CD4-positive, alpha-beta T cell (primary cell): ENCODE results near the gene LACTB. TPM values are rescaled to one million over a fixed set of nuclear protein-coding genes. Genes with fewer than 3 reads are reported as not detected.
"Not testable (repeated sequence)": the region's sequence is repeated elsewhere in the genome, so short reads cannot be mapped to it uniquely, and the experiment has no call there.

Source experiments
- ATAC-seq: fragments of 200-7000 bp; cut with Tn5 transposase; one replicate; pipeline ENCODE4 v1.10.0; 2022; ENCODE audit warnings: mild to moderate bottlenecking; ENCODE audit not compliant: poor library complexity
- CTCF ChIA-PET: fragments of 350-600 bp; sonication (Branson Sonifier 250); formaldehyde crosslinking; loops from one replicate; lab custom pipeline; 2021; ENCODE audit warnings: antibody characterized with exemption, inconsistent platforms; lab: Charles Lee
- POLR2A ChIA-PET: fragments of 350-600 bp; sonication (Branson Sonifier 250); formaldehyde crosslinking; loops from one replicate; lab custom pipeline; 2021; ENCODE audit warnings: antibody characterized with exemption, inconsistent platforms; lab: Charles Lee
- DNase-seq, 14 experiments: peaks; one replicate each; pipeline ENCODE4 v3.0.0-alpha.2; 2013 to 2020; ENCODE audit warnings: mixed read lengths in 2 of 14
- H3K27ac ChIP-seq, 2 donors: one replicate each; pipeline versions ENCODE4 v1.5.1 to v1.7.0; 2013; ENCODE audit warnings: low read length in 2 of 2, low read depth in 1 of 2, mild to moderate bottlenecking in 1 of 2
- H3K27me3 ChIP-seq, 2 experiments: 1 replicate in 1 of 2; 2 replicates in 1 of 2; pipeline versions ENCODE4 v1.6.1 to v1.7.0; 2013; ENCODE audit warnings: low read length in 2 of 2, control low read depth in 1 of 2, mild to moderate bottlenecking in 1 of 2, moderate library complexity in 1 of 2; ENCODE audit not compliant: insufficient read depth in 2 of 2, control insufficient read depth in 1 of 2
- H3K36me3 ChIP-seq: one replicate; pipeline ENCODE4 v1.6.1; 2013; ENCODE audit warnings: low read length, control low read depth; ENCODE audit not compliant: insufficient read depth
- H3K4me1 ChIP-seq: one replicate; pipeline ENCODE4 v1.6.1; 2013; ENCODE audit warnings: low read length, control low read depth; ENCODE audit not compliant: insufficient read depth
- H3K4me3 ChIP-seq: one replicate; pipeline ENCODE4 v1.5.1; 2013; ENCODE audit warnings: mild to moderate bottlenecking, low read length, moderate library complexity
- H3K9me3 ChIP-seq, 2 experiments: 1 replicate in 1 of 2; 2 replicates in 1 of 2; pipeline versions ENCODE4 v1.6.1 to v1.7.0; 2013; ENCODE audit warnings: low read length in 2 of 2, mild to moderate bottlenecking in 2 of 2, control low read depth in 1 of 2, moderate library complexity in 1 of 2; ENCODE audit not compliant: control insufficient read depth in 1 of 2, insufficient read depth in 1 of 2
- H3K27ac Mint-ChIP-seq: one replicate; pipeline ENCODE4 v1.8.0; 2020; ENCODE audit warnings: mixed read lengths
- H3K27me3 Mint-ChIP-seq: one replicate; pipeline ENCODE4 v1.8.0; 2021; ENCODE audit warnings: mixed read lengths
- H3K36me3 Mint-ChIP-seq: one replicate; pipeline ENCODE4 v1.8.0; 2021; ENCODE audit warnings: low read depth, mixed read lengths
- H3K4me1 Mint-ChIP-seq: one replicate; pipeline ENCODE4 v1.8.0; 2021; ENCODE audit warnings: low read depth, mixed read lengths
- H3K4me3 Mint-ChIP-seq: one replicate; pipeline ENCODE4 v1.8.0; 2020; ENCODE audit warnings: mild to moderate bottlenecking, mixed read lengths
- H3K9me3 Mint-ChIP-seq: one replicate; pipeline ENCODE4 v1.8.0; 2020; ENCODE audit warnings: mixed read lengths
- CTCF ChIP-seq: fragments of 200-600 bp; IDR thresholded peaks from one replicate; pipeline ENCODE4 v1.8.0; 2022; ENCODE audit warnings: antibody characterized with exemption, mild to moderate bottlenecking
- intact Hi-C, 2 experiments: fragments of 100-400 bp; cut with DNase I in 1 of 2; cut with micrococcal nuclease in 1 of 2; formaldehyde crosslinking; loops; one replicate each; pipeline versions ENCODE4 v1.15.1 to v1.9.0; 2023 to 2025; cut with DNase I, micrococcal nuclease
- total RNA-seq, 174 experiments: library from RNA in 2 of 174; stranded (reverse) in 2 of 174; gene quantifications; one replicate each; pipeline ENCODE4 v1.2.3 and lab custom pipeline; 2021 to 2026

The LACTB gene
- total RNA-seq, 2 experiments from 2014 or later = 6.9 to 7.0 TPM

- no peaks in the 10 kb centered on the region for H3K4me1 Mint-ChIP-seq
- H3K27ac ChIP-seq = no peak overlapping the region
- no peak for DNase-seq
Observed at GRCh38 chr15:63104727-63105126, 16.9 kb upstream of the LACTB start.

GRCh38 chr15:63105354-63105753 is 16.3 kb upstream of the LACTB start:
- H3K4me3 Mint-ChIP-seq, H3K4me1 ChIP-seq, ATAC-seq, H3K9me3 Mint-ChIP-seq, H3K36me3 ChIP-seq, H3K27ac Mint-ChIP-seq, H3K27ac ChIP-seq, DNase-seq, CTCF ChIA-PET, POLR2A ChIA-PET, H3K36me3 Mint-ChIP-seq, H3K27me3 ChIP-seq, H3K9me3 ChIP-seq, H3K4me3 ChIP-seq, H3K4me1 Mint-ChIP-seq, intact Hi-C loops: not testable (repeated sequence)
- H3K27me3 Mint-ChIP-seq = peaks cover 29% of the 10 kb centered on the region

More at GRCh38 chr15:63104727-63105126, 16.9 kb upstream of the LACTB start:
- Mint-ChIP-seq H3K27ac (no peak overlapping the region), H3K36me3 (no peaks in the 10 kb centered on the region), H3K9me3 (no peaks in the 10 kb centered on the region), H3K4me3 (no peak overlapping the region), H3K27me3 (peaks cover 29% of the 10 kb centered on the region)
- TF ChIP-seq CTCF = no peak
- H3K4me1 ChIP-seq = no peaks in the 10 kb centered on the region
- ChIA-PET CTCF (no interaction called here), POLR2A (no interaction called here)
- H3K9me3 ChIP-seq = no peaks in the 10 kb centered on the region
- no peak for ATAC-seq
- no peaks in the 10 kb centered on the region for H3K36me3 ChIP-seq
- H3K27me3 ChIP-seq = peaks cover 3 to 9% of the 10 kb centered on the region in 2 experiments
- no peak overlapping the region for H3K4me3 ChIP-seq
- intact Hi-C loops = no loop called here

- Histone ChIP-seq H3K9me3 (no peaks in the 10 kb centered on the region), H3K4me3 (no peak overlapping the region), H3K4me1 (no peaks in the 10 kb centered on the region), H3K36me3 (no peaks in the 10 kb centered on the region), H3K27me3 (peaks cover 5 to 9% of the 10 kb centered on the region in 2 experiments), H3K27ac (no peak overlapping the region)
- H3K4me3 Mint-ChIP-seq = no peak overlapping the region
- H3K4me1 Mint-ChIP-seq = no peaks in the 10 kb centered on the region
- ATAC-seq = no peak
- POLR2A ChIA-PET = no interaction called here
- H3K27me3 Mint-ChIP-seq = peaks cover 29% of the 10 kb centered on the region
- H3K36me3 Mint-ChIP-seq = no peaks in the 10 kb centered on the region
- H3K27ac Mint-ChIP-seq = no peak overlapping the region
- H3K9me3 Mint-ChIP-seq = no peaks in the 10 kb centered on the region
- CTCF ChIA-PET = no interaction called here
- no peak for TF ChIP-seq CTCF
- intact Hi-C loops = no loop called here
- no peak for DNase-seq
Observed at GRCh38 chr15:63107895-63108546, 13.6 kb upstream of the LACTB start.

GRCh38 chr15:63109498-63109897 is 12.2 kb upstream of the LACTB start:
- H3K4me3 Mint-ChIP-seq = no peak overlapping the region
- no peak overlapping the region for H3K27ac Mint-ChIP-seq
- no peaks in the 10 kb centered on the region for H3K36me3 Mint-ChIP-seq
- peaks cover 0 to 5% of the 10 kb centered on the region in 2 experiments for H3K27me3 ChIP-seq
- ChIA-PET POLR2A (no interaction called here), CTCF (interaction anchor here (0.7 kb wide), 1 partner anchor 62 kb away, joined by 3 read pairs; no protein-coding TSS in a partner anchor)
- no peak overlapping the region for H3K27ac ChIP-seq
- ATAC-seq (no peak), DNase-seq (no peak)
- intact Hi-C loops = no loop called here
- no peaks in the 10 kb centered on the region for H3K4me1 ChIP-seq
- TF ChIP-seq CTCF = no peak
- H3K27me3 Mint-ChIP-seq = peaks cover 22% of the 10 kb centered on the region
- no peaks in the 10 kb centered on the region for H3K9me3 Mint-ChIP-seq
- no peaks in the 10 kb centered on the region for H3K36me3 ChIP-seq
- no peaks in the 10 kb centered on the region for H3K9me3 ChIP-seq
- no peaks in the 10 kb centered on the region for H3K4me1 Mint-ChIP-seq
- no peak overlapping the region for H3K4me3 ChIP-seq
